Uterus (tissue), 4 donors: ENCODE results near the gene FARS2. TPM values are rescaled to one million over a fixed set of nuclear protein-coding genes. Genes with fewer than 3 reads are reported as not detected.
"Not testable (repeated sequence)": the region's sequence is repeated elsewhere in the genome, so short reads cannot be mapped to it uniquely, and the experiment has no call there.

Experiments used
- DNase-seq, 2 donors: peaks; one replicate each; pipeline ENCODE4 v3.0.0-alpha.2; 2019 to 2020
- H3K27ac ChIP-seq, 2 donors: fragments of 200-600 bp; sonication (generic); 1 replicate in 1 of 2; 2 replicates in 1 of 2; pipeline ENCODE4 v1.5.1; 2016 to 2018
- H3K27me3 ChIP-seq, 2 donors: fragments of 200-600 bp; sonication (generic); one replicate each; pipeline ENCODE4 v1.5.1; 2018 to 2019; ENCODE audit warnings: control low read depth in 1 of 2
- H3K36me3 ChIP-seq, 2 donors: fragments of 200-600 bp; sonication (generic); one replicate each; pipeline ENCODE4 v1.5.1; 2019; ENCODE audit warnings: control low read depth in 1 of 2
- H3K4me1 ChIP-seq, 2 donors: fragments of 200-600 bp; sonication (generic); one replicate each; pipeline ENCODE4 v1.5.1; 2018 to 2019; ENCODE audit warnings: control low read depth in 1 of 2
- H3K4me3 ChIP-seq, 2 donors: fragments of 200-600 bp; sonication (generic); 1 replicate in 1 of 2; 2 replicates in 1 of 2; pipeline ENCODE4 v1.5.1; 2018 to 2019; ENCODE audit warnings: mild to moderate bottlenecking in 1 of 2
- H3K9me3 ChIP-seq, 2 donors: fragments of 200-600 bp; sonication (generic); one replicate each; pipeline ENCODE4 v1.5.1; 2019; ENCODE audit warnings: control low read depth in 1 of 2
- POLR2A ChIP-seq, 2 donors: fragments of 450-650 bp; IDR thresholded peaks; one replicate each; pipeline ENCODE4 v1.6.1; 2016; ENCODE audit warnings: antibody characterized with exemption in 2 of 2, mild to moderate bottlenecking in 1 of 2, moderate library complexity in 1 of 2
- intact Hi-C: fragments of 100-400 bp; cut with DNase I; formaldehyde crosslinking; loops from one replicate; pipeline ENCODE4 v1.15.1; 2023; ENCODE audit warnings: low total_unique reads
- total RNA-seq, 4 donors: library from RNA; depleted of rRNA in 3 of 4; stranded (reverse); fragments of >200 nt in 3 of 4; gene quantifications; one replicate each; pipeline versions ENCODE4 v1.1.0 to v1.2.4, GENCODE V29; 2014 to 2023
- TF ChIP-seq, protein P1 (sequence below), 4 experiments: fragments of 200-600 bp in 2 of 4; fragments of 450-650 bp in 2 of 4; sonication (generic) in 2 of 4; IDR thresholded peaks; one replicate each; pipeline ENCODE4 v1.5.1; 2016 to 2019; ENCODE audit warnings: antibody characterized with exemption in 4 of 4, mild to moderate bottlenecking in 2 of 4, moderate library complexity in 1 of 4
- donor health status: DM: yes; HTN: yes; CAD: no.

Gene FARS2
- total RNA-seq, 4 donors from 2014 or later: 14.4 to 32.5 (median 25.6) TPM

DNA sequence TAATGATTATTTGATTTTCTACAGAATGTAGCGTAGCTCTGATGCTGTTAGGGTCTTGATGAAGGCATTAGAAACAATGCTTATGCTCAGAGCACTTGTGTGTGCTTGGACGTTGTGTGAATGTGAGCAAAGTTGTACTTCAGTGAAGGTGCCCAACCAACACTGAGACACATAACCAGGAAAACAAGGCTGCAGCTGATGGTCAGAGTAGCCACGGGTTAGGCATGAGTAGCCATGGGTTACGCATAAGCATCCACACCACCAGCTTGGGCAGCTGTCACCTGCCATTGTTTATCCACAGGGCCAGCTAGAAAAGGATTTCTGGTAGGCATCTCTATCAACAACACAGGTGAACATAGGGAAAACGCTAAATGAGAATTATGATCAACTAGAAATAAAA, 418.8 kb downstream of the FARS2 start:
- no peak overlapping the region for H3K27ac ChIP-seq
- DNase-seq: no peak
- intact Hi-C loops: no loop called here
- H3K27me3 ChIP-seq: no peaks in the 10 kb centered on the region
- TF ChIP-seq POLR2A (IDR thresholded peaks at IDR 0.05): no peak
- TF ChIP-seq, protein P1, sequence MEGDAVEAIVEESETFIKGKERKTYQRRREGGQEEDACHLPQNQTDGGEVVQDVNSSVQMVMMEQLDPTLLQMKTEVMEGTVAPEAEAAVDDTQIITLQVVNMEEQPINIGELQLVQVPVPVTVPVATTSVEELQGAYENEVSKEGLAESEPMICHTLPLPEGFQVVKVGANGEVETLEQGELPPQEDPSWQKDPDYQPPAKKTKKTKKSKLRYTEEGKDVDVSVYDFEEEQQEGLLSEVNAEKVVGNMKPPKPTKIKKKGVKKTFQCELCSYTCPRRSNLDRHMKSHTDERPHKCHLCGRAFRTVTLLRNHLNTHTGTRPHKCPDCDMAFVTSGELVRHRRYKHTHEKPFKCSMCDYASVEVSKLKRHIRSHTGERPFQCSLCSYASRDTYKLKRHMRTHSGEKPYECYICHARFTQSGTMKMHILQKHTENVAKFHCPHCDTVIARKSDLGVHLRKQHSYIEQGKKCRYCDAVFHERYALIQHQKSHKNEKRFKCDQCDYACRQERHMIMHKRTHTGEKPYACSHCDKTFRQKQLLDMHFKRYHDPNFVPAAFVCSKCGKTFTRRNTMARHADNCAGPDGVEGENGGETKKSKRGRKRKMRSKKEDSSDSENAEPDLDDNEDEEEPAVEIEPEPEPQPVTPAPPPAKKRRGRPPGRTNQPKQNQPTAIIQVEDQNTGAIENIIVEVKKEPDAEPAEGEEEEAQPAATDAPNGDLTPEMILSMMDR (IDR thresholded peaks at IDR 0.05): no peak
- no peaks in the 10 kb centered on the region for H3K9me3 ChIP-seq
- no peaks in the 10 kb centered on the region for H3K4me1 ChIP-seq
- no peaks in the 10 kb centered on the region for H3K36me3 ChIP-seq
- no peak overlapping the region for H3K4me3 ChIP-seq

DNA sequence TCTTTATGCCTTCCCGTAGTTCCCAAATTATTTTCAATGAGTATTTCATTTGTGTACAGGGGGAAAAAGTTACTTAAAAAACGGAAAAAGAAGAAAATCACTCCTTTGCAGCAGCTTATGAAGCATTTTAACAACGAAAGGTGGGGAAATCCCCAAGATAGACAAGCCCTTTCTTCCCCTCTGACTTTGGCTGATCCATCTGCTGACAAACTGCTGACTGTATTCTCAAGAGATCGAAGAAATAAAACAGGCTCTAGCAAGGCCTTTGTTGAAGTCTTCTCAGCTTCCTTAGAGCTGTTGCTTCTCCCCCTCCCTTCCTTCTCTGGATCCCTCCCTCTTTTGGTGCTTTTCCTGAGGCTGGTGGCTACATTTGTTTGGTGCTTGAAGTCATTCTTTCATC, 420.2 kb downstream of the FARS2 start:
- no peaks in the 10 kb centered on the region for H3K4me1 ChIP-seq
- DNase-seq: no peak
- no peaks in the 10 kb centered on the region for H3K9me3 ChIP-seq
- H3K27me3 ChIP-seq: no peaks in the 10 kb centered on the region
- TF ChIP-seq, protein P1 (IDR thresholded peaks at IDR 0.05): no peak
- no peak for TF ChIP-seq POLR2A (IDR thresholded peaks at IDR 0.05)
- no peak overlapping the region for H3K4me3 ChIP-seq
- H3K27ac ChIP-seq: no peak overlapping the region
- H3K36me3 ChIP-seq: no peaks in the 10 kb centered on the region
- intact Hi-C loops: no loop called here

DNA sequence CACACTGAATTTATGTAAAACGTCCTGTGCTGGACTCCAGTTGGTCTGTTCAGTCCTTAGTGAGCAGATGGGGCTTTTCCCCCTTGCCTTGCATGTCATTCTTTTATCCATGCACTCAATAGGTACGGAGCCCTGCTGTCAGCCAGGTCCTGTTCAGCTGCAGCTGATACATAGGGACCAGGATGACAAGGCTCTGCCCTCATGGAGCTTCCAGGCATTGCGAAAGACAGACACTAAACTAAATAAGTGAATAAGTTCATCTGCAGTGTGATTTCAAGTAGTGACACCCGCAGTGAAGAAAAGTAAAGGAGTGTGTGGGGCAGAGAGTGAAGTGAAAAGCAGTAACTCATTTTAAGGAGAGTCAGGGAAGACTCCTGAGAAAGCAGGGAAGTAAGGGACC, 421.2 kb downstream of the FARS2 start:
- Histone ChIP-seq H3K36me3 (no peaks in the 10 kb centered on the region), H3K4me3 (no peak overlapping the region), H3K9me3 (no peaks in the 10 kb centered on the region), H3K4me1 (no peaks in the 10 kb centered on the region), H3K27ac (no peak overlapping the region), H3K27me3 (no peaks in the 10 kb centered on the region)
- intact Hi-C loops: no loop called here
- no peak for TF ChIP-seq POLR2A (IDR thresholded peaks at IDR 0.05)
- TF ChIP-seq, protein P1 (IDR thresholded peaks at IDR 0.05): no peak
- no peak for DNase-seq

DNA sequence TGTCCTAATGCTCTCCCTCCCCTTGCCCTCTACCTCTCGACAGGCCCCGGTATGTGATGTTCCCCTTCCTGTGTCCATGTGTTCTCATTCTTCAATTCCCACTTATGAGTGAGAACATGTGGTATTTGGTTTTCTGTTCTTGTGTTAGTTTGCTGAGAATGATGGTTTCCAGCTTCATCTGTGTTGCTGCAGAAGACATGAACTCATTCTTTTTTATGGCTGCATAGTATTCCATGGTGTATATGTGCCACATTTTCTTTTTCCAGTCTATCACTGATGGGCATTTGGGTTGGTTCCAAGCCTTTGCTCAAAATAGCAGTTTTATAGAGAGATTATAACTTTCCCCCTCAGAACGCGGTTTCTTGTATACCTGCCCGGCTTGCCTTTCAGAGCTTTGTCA, 422.4 kb downstream of the FARS2 start:
- H3K36me3 ChIP-seq, H3K9me3 ChIP-seq, H3K4me3 ChIP-seq, DNase-seq, intact Hi-C loops, H3K27ac ChIP-seq, H3K4me1 ChIP-seq, H3K27me3 ChIP-seq: not testable (repeated sequence)

DNA sequence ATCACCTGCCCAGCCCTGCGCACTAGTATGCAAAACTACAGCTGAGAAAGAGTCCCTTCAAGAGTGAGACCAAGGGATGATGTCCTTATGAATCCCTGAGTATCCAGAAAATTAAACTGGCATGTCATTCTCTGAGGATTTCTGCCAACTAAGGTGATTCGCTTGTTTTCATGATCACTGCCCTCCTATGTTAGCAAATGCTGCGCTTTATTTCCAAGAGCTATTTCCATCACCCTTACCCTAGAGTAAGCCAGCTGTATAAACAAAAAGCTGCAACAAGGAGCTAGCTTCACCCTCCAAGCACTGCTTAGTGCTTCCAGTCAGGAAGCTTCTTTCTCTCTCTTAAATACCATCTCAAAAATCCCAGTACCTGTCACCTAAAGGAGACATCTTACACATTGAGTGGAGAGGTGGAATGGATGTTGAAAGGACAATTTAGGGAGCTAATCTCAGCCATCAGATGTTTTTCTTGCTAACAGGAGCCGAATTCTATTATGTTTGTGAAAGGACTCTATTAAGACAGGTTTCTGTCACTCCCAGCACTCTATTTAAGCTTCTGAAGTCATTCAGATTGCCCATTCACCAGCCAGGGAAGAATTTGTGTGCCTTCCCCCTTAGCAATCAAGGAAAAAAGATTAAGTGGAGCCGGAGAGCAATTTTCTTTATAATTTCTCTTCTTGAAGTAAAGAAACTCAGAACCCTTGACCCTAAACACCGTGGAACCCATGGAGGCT, 423.2 kb downstream of the FARS2 start:
- Histone ChIP-seq H3K27ac (no peak overlapping the region), H3K4me3 (no peak overlapping the region), H3K36me3 (no peaks in the 10 kb centered on the region), H3K4me1 (no peaks in the 10 kb centered on the region), H3K27me3 (no peaks in the 10 kb centered on the region), H3K9me3 (no peaks in the 10 kb centered on the region)
- TF ChIP-seq POLR2A (IDR thresholded peaks at IDR 0.05): no peak
- TF ChIP-seq, protein P1 (IDR thresholded peaks at IDR 0.05): no peak
- intact Hi-C loops: no loop called here
- no peak for DNase-seq
